ENCODE measurements around the gene SLC25A33. TPM values are rescaled to one million over a fixed set of nuclear protein-coding genes. Genes with fewer than 3 reads are reported as not detected.

SLC25A33 gene
- total RNA-seq, 4 donors from 2014 or later: 2.5 to 5.5 (median 2.9) TPM

DNA sequence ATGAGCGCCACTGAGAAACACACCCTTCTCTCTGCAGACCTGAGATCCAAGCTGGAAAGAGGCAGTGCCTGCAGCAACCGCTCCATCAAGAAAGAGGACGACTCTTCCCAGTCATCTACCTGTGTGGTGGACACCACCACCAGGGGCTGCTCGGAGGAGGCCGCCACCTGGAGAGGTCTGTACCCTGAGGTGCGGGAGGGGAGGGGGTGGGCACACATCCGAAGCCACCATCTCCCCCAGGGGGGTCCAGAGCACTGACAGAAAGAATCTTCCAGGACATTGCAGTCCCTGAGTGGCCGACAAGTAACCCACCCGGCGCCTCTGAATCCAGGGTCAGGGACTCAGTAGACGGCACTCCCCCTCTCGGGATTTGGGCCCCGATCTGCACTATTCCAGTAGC lies 72.5 kb downstream of the SLC25A33 start:
- no peaks in the 10 kb centered on the region for H3K9me3 ChIP-seq
- no peak overlapping the region for H3K27ac ChIP-seq
- no peak for DNase-seq
- H3K4me1 ChIP-seq: no peaks in the 10 kb centered on the region
- no peaks in the 10 kb centered on the region for H3K27me3 ChIP-seq
- peaks cover 0 to 35% (median 0%) of the 10 kb centered on the region in 3 donors for H3K36me3 ChIP-seq
- no peak for TF ChIP-seq POLR2A (IDR thresholded peaks at IDR 0.05)
- TF ChIP-seq, protein P1, sequence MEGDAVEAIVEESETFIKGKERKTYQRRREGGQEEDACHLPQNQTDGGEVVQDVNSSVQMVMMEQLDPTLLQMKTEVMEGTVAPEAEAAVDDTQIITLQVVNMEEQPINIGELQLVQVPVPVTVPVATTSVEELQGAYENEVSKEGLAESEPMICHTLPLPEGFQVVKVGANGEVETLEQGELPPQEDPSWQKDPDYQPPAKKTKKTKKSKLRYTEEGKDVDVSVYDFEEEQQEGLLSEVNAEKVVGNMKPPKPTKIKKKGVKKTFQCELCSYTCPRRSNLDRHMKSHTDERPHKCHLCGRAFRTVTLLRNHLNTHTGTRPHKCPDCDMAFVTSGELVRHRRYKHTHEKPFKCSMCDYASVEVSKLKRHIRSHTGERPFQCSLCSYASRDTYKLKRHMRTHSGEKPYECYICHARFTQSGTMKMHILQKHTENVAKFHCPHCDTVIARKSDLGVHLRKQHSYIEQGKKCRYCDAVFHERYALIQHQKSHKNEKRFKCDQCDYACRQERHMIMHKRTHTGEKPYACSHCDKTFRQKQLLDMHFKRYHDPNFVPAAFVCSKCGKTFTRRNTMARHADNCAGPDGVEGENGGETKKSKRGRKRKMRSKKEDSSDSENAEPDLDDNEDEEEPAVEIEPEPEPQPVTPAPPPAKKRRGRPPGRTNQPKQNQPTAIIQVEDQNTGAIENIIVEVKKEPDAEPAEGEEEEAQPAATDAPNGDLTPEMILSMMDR (IDR thresholded peaks at IDR 0.05): no peak
- H3K4me3 ChIP-seq: no peak overlapping the region

DNA sequence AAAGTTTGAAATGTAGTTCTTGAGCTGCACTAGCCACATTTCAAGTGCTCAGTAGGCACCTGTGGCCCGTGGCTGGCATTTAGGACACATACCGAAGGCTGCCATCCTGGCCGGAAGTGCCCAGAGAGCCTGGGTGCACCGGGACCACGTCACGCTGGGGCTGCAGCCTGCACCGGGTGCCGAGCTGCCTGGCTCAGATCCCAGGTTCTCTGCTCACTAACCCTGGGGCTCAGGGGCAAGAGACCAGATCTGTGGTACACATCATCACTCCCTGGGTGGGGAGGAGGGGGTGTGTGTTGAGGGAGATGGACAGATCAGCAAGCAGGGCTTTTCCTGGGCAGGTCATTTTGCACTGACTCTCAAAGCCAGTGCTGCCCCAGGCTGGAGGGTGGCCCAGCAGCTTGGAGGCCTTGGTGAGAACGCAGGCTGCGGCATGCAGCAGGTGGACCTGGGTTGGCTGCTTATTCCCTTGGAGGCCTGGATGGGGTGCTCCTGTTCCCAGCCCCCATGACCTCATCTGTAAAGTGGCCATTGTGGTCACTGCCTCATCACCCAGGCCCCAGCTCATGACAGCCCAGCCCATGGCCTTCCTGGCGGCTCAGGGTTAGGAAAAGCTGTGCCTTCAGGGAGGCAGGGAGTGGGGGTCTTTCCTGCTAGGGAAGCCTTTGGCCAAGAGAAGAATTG lies 73.0 kb downstream of the SLC25A33 start:
- Histone ChIP-seq H3K36me3 (peaks cover 0 to 35% (median 0%) of the 10 kb centered on the region in 3 donors), H3K27ac (no peak overlapping the region), H3K4me3 (no peak overlapping the region)

DNA sequence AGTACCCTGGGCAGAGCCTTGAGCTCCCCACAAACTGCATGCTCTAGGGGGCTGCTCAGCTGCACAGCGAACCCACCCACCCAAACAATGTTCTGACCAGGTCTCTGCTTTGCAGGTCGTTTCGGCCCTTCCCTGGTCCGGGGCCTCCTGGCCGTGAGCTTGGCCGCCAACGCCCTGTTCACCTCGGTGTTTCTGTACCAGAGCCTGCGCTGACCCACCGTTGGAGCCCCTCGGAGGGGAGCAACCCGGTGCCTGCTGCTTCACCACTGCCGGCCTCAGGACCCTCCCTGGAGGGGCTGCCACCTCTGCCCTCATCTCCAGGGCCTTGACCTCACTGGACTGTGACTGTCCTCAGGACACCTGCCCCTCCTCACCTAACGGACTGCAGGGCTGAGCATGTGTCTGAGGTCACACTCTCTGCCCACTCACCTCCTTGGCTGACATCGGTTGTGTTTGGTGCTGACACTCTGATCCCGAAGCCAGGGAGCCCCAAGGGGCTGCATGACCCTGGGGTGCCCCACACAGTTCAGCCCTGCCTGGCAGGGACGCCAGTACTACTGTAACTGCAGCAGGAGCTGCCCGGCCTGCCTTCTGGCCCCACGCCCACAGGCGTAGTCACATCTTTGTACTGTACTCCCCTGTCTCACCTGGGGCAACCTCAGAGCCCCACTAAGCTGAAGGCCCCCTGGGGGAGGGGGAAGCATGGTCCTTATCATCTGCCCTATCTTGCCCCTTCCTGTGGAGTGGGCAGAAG lies 73.8 kb downstream of the SLC25A33 start:
- peaks cover 0 to 28% (median 0%) of the 10 kb centered on the region in 3 donors for H3K36me3 ChIP-seq
- no peaks in the 10 kb centered on the region for H3K9me3 ChIP-seq
- no peak overlapping the region for H3K27ac ChIP-seq
- TF ChIP-seq POLR2A (IDR thresholded peaks at IDR 0.05): no peak
- TF ChIP-seq, protein P1 (IDR thresholded peaks at IDR 0.05): no peak
- no peaks in the 10 kb centered on the region for H3K27me3 ChIP-seq
- H3K4me3 ChIP-seq: no peak overlapping the region
- H3K4me1 ChIP-seq: no peaks in the 10 kb centered on the region
- no peak for DNase-seq

More for the DNA sequence above, 73.0 kb downstream of the SLC25A33 start:
- TF ChIP-seq POLR2A (IDR thresholded peaks at IDR 0.05): no peak
- TF ChIP-seq, protein P1 (IDR thresholded peaks at IDR 0.05): no peak
- no peak for DNase-seq
- Histone ChIP-seq H3K27me3 (no peaks in the 10 kb centered on the region), H3K9me3 (no peaks in the 10 kb centered on the region), H3K4me1 (no peaks in the 10 kb centered on the region)

DNA sequence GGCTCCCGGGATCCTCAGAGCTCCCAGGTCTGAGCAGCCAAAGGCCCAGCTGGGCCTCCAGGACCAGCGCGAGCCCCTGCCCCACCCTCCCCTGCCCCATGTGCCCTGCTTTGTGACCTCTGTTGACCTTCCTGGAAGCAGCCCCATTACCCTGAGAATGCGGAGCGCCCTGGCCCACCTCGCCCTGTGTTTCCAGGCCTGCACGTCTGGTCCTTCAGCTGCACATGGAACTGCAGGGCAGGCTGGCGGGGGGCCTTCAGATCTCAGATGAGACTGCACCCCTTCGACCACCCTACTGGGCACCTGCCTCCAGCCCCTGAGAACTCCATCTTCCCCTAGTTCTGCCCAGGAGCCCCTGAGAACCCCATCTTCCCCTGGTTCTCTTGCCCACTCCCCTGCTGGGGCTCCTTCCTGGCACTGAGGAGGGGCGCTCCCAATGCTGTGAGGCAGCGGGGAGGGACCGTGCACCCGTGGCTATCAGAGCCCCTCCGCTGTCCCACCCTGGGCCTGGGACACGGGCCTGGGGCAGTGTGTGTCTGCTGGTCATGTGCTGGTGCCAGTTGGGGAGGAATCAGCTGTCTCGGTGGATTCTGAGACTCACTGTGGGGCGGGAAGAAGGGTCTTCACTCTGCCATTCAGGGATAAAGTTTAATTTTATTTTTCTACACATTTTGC lies 74.5 kb downstream of the SLC25A33 start:
- no peak overlapping the region for H3K27ac ChIP-seq
- no peak overlapping the region for H3K4me3 ChIP-seq
- no peaks in the 10 kb centered on the region for H3K9me3 ChIP-seq
- H3K27me3 ChIP-seq: no peaks in the 10 kb centered on the region
- no peak for TF ChIP-seq POLR2A (IDR thresholded peaks at IDR 0.05)
- TF ChIP-seq, protein P1 (IDR thresholded peaks at IDR 0.05): no peak
- no peaks in the 10 kb centered on the region for H3K4me1 ChIP-seq
- H3K36me3 ChIP-seq: peaks cover 0 to 28% (median 0%) of the 10 kb centered on the region in 3 donors
- DNase-seq: no peak

DNA sequence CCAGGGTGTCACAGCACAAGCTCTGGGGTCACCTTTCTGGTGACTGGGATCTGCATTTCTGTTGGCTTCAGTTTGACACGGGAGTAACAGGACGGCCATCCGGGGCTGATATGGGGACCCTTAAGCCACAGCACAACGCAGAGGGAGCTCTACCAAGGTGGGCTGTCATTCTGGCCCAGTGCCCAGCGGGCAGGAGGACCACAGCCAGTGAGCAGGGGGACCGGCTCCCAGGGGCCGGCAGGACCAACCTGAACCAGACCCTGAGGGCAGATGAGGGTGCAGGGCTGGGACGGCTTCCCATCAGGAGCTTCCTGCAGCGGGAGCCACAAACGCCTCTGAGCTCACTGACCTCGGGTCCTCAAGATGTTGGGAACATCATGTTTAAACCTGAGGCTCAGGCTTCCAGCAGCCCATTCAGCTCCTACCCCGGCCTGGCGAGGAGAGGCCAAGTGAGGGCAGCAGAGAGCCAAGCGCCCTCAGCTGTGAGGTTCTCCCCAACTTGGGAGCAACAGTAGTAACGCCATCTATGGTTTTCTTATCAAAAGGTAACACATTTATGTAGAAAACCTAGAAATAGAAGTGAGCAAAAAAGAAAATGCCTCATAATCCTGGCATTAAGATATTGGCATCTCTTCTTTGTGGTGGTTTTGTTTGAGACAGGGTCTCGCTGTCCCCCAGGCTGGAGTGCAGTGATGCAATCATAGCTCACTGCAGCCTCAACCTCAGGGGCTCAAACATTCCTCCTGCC lies 76.2 kb downstream of the SLC25A33 start:
- no peak overlapping the region for H3K27ac ChIP-seq
- H3K9me3 ChIP-seq: no peaks in the 10 kb centered on the region
- peaks cover 0 to 17% (median 0%) of the 10 kb centered on the region in 3 donors for H3K36me3 ChIP-seq
- no peaks in the 10 kb centered on the region for H3K4me1 ChIP-seq
- H3K27me3 ChIP-seq: no peaks in the 10 kb centered on the region
- H3K4me3 ChIP-seq: no peak overlapping the region
- peak in 2 of 3 donors; percentile 64 to 79 for DNase-seq
- TF ChIP-seq POLR2A (IDR thresholded peaks at IDR 0.05): no peak
- TF ChIP-seq, protein P1 (IDR thresholded peaks at IDR 0.05): peak in 5 of 6 experiments; percentile 46 to 70 (median 51)

Data from Peyer's patch (tissue), 4 donors.